WTC11 (cell line): ENCODE data around the gene EDN2. TPM values are rescaled to one million over a fixed set of nuclear protein-coding genes. Genes with fewer than 3 reads are reported as not detected.
A peak's percentile ranks its signal among the peaks of the same experiment; 100 is the strongest.

Source experiments
- ATAC-seq: fragments of 200-7000 bp; cut with Tn5 transposase; 2 replicates; pipeline ENCODE4 v1.10.0; 2021; ENCODE audit warnings: mild to moderate bottlenecking, moderate library complexity
- CTCF ChIA-PET: fragments of 300-600 bp; sonication (Branson Sonifier 250); formaldehyde crosslinking; loops from one replicate; lab custom pipeline; 2021; ENCODE audit warnings: antibody characterized with exemption; lab: Charles Lee
- POLR2A ChIA-PET: fragments of 350-600 bp; sonication (Branson Sonifier 250); formaldehyde crosslinking; loops from one replicate; lab custom pipeline; 2021; ENCODE audit warnings: antibody characterized with exemption; lab: Charles Lee
- DNase-seq: peaks from one replicate; pipeline ENCODE4 v3.0.0; 2021; ENCODE audit warnings: low spot score
- H3K27ac Mint-ChIP-seq: 2 replicates; pipeline ENCODE4 v1.8.0; 2021; ENCODE audit warnings: mixed read lengths
- H3K27me3 Mint-ChIP-seq: 2 replicates; pipeline ENCODE4 v1.8.0; 2021; ENCODE audit warnings: low read depth, mild to moderate bottlenecking, moderate library complexity, mixed read lengths
- H3K36me3 Mint-ChIP-seq: 2 replicates; pipeline ENCODE4 v1.8.0; 2021; ENCODE audit warnings: mixed read lengths
- H3K4me1 Mint-ChIP-seq: 2 replicates; pipeline ENCODE4 v1.8.0; 2022; ENCODE audit warnings: mixed read lengths
- H3K4me3 Mint-ChIP-seq: 2 replicates; pipeline ENCODE4 v1.8.0; 2021; ENCODE audit warnings: mild to moderate bottlenecking, moderate library complexity, mixed read lengths
- H3K9me3 Mint-ChIP-seq: 2 replicates; pipeline ENCODE4 v1.8.0; 2021; ENCODE audit warnings: mixed read lengths
- CBFB ChIP-seq: sonication (generic); formaldehyde crosslinking; IDR thresholded peaks from 2 replicates; pipeline ENCODE4 v1.8.1; 2022; ENCODE audit warnings: mild to moderate bottlenecking, low read depth, missing genetic modification reagents
- GTF2I ChIP-seq: fragments of 250-450 bp; sonication (Bioruptor Pico); conservative IDR thresholded peaks from 2 replicates; pipeline ENCODE4 v1.4.0; 2021; ENCODE audit warnings: mild to moderate bottlenecking
- RELA ChIP-seq: sonication (generic); formaldehyde crosslinking; IDR thresholded peaks from 2 replicates; pipeline ENCODE4 v1.8.1; 2022; ENCODE audit warnings: missing genetic modification reagents, mild to moderate bottlenecking, borderline replicate concordance
- SP1 ChIP-seq: sonication (generic); formaldehyde crosslinking; conservative IDR thresholded peaks from 2 replicates; pipeline ENCODE4 v1.8.1; 2022; ENCODE audit warnings: missing genetic modification reagents
- TP53 ChIP-seq: sonication (generic); formaldehyde crosslinking; IDR thresholded peaks from 2 replicates; pipeline ENCODE4 v1.8.1; 2023; ENCODE audit warnings: mild to moderate bottlenecking, missing genetic modification reagents
- ZMAT4 ChIP-seq: fragments of 250-450 bp; sonication (Bioruptor Pico); IDR thresholded peaks from 2 replicates; pipeline ENCODE4 v1.9.0; 2021; ENCODE audit warnings: mild to moderate bottlenecking
- ZNF138 ChIP-seq: sonication (generic); formaldehyde crosslinking; conservative IDR thresholded peaks from 2 replicates; pipeline ENCODE4 v1.8.1; 2022; ENCODE audit warnings: mild to moderate bottlenecking, moderate library complexity, missing genetic modification reagents
- ZNF263 ChIP-seq: sonication (generic); formaldehyde crosslinking; IDR thresholded peaks from 2 replicates; pipeline ENCODE4 v1.8.1; 2022; ENCODE audit warnings: low read depth, mild to moderate bottlenecking, moderate library complexity, missing genetic modification reagents
- ZSCAN18 ChIP-seq: fragments of 250-450 bp; sonication (Bioruptor Pico); IDR thresholded peaks from 2 replicates; pipeline ENCODE4 v2.1.2; 2022; ENCODE audit warnings: mild to moderate bottlenecking, moderate library complexity
- total RNA-seq: library from RNA; stranded (reverse); gene quantifications from 3 replicates; pipeline ENCODE4 v1.2.3, GENCODE V29; 2021
- TF ChIP-seq, protein P1 (sequence below): sonication (generic); formaldehyde crosslinking; IDR thresholded peaks from 2 replicates; pipeline ENCODE4 v1.8.1; 2022; ENCODE audit warnings: low read depth, missing genetic modification reagents, borderline replicate concordance
- TF ChIP-seq, protein P2 (sequence below): sonication (generic); formaldehyde crosslinking; IDR thresholded peaks from 2 replicates; pipeline ENCODE4 v1.8.0; 2022; ENCODE audit warnings: missing genetic modification reagents
- TF ChIP-seq, protein P3 (sequence below): fragments of 250-450 bp; sonication (Bioruptor Pico); IDR thresholded peaks from 2 replicates; pipeline ENCODE4 v1.8.0; 2021; ENCODE audit warnings: mild to moderate bottlenecking

EDN2 gene
- total RNA-seq, 1 experiment from 2014 or later: 0.33 TPM

GRCh38 chr1:41486371-41487125 lies 2.1 kb upstream of the EDN2 start (continued):
- TF ChIP-seq, protein P1, sequence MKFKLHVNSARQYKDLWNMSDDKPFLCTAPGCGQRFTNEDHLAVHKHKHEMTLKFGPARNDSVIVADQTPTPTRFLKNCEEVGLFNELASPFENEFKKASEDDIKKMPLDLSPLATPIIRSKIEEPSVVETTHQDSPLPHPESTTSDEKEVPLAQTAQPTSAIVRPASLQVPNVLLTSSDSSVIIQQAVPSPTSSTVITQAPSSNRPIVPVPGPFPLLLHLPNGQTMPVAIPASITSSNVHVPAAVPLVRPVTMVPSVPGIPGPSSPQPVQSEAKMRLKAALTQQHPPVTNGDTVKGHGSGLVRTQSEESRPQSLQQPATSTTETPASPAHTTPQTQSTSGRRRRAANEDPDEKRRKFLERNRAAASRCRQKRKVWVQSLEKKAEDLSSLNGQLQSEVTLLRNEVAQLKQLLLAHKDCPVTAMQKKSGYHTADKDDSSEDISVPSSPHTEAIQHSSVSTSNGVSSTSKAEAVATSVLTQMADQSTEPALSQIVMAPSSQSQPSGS (CRISPR knock-in tag): no peak
- no peak for TF ChIP-seq CBFB
- TF ChIP-seq ZNF263 (CRISPR knock-in tag): no peak; the same call in 1 of the 2 replicates
- TF ChIP-seq RELA (CRISPR knock-in tag): no peak
- TF ChIP-seq GTF2I (CRISPR knock-in tag): 0 out of 2 replicates have a peak, but pooled peaks have one; percentile 31

DNA sequence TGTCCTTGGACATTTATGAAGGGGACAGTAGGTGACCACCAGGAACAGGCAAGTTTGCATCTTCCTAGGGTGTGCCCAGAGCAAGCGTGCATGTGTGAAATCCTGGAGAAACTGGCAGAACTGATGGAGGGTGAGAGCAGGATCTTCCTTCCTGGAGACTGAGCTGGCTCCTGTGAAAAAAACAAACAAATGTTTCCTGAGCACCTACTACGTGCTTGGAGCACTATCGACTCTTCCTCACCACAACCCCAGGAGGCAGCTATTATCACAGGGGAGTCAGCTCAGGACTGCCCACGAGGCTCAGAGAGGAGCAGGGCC lies 1.5 kb upstream of the EDN2 start:
- POLR2A ChIA-PET: no interaction called here
- peaks cover 9% of the 10 kb centered on the region for H3K9me3 Mint-ChIP-seq
- peak overlapping the region; percentile 55 for H3K27ac Mint-ChIP-seq
- DNase-seq: no peak
- peak overlapping the region; percentile 21; the same call in 1 of the 2 replicates for H3K4me3 Mint-ChIP-seq
- peaks cover 14% of the 10 kb centered on the region; the same call in 1 of the 2 replicates for H3K27me3 Mint-ChIP-seq
- no peak for ATAC-seq
- CTCF ChIA-PET: interaction anchor here (0.9 to 7.9 kb wide), 6 partner anchors 9 to 62 kb away, joined by 3 to 84 read pairs (median 4); no protein-coding TSS in a partner anchor
- TF ChIP-seq, protein P2, sequence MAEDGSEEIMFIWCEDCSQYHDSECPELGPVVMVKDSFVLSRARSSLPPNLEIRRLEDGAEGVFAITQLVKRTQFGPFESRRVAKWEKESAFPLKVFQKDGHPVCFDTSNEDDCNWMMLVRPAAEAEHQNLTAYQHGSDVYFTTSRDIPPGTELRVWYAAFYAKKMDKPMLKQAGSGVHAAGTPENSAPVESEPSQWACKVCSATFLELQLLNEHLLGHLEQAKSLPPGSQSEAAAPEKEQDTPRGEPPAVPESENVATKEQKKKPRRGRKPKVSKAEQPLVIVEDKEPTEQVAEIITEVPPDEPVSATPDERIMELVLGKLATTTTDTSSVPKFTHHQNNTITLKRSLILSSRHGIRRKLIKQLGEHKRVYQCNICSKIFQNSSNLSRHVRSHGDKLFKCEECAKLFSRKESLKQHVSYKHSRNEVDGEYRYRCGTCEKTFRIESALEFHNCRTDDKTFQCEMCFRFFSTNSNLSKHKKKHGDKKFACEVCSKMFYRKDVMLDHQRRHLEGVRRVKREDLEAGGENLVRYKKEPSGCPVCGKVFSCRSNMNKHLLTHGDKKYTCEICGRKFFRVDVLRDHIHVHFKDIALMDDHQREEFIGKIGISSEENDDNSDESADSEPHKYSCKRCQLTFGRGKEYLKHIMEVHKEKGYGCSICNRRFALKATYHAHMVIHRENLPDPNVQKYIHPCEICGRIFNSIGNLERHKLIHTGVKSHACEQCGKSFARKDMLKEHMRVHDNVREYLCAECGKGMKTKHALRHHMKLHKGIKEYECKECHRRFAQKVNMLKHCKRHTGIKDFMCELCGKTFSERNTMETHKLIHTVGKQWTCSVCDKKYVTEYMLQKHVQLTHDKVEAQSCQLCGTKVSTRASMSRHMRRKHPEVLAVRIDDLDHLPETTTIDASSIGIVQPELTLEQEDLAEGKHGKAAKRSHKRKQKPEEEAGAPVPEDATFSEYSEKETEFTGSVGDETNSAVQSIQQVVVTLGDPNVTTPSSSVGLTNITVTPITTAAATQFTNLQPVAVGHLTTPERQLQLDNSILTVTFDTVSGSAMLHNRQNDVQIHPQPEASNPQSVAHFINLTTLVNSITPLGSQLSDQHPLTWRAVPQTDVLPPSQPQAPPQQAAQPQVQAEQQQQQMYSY: peak; percentile 57
- no peak for TF ChIP-seq ZSCAN18 (CRISPR knock-in tag)
- 0 out of 2 replicates have a peak, but pooled peaks have one; percentile 50 for TF ChIP-seq ZNF263 (CRISPR knock-in tag)
- no peak for TF ChIP-seq TP53 (CRISPR knock-in tag)
- TF ChIP-seq, protein P3, sequence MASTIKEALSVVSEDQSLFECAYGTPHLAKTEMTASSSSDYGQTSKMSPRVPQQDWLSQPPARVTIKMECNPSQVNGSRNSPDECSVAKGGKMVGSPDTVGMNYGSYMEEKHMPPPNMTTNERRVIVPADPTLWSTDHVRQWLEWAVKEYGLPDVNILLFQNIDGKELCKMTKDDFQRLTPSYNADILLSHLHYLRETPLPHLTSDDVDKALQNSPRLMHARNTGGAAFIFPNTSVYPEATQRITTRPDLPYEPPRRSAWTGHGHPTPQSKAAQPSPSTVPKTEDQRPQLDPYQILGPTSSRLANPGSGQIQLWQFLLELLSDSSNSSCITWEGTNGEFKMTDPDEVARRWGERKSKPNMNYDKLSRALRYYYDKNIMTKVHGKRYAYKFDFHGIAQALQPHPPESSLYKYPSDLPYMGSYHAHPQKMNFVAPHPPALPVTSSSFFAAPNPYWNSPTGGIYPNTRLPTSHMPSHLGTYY (CRISPR knock-in tag): no peak
- no peak for TF ChIP-seq ZNF138 (CRISPR knock-in tag)
- no peaks in the 10 kb centered on the region for H3K36me3 Mint-ChIP-seq
- H3K4me1 Mint-ChIP-seq: peaks cover 44% of the 10 kb centered on the region

- no peak overlapping the region for H3K27ac Mint-ChIP-seq
Measured at GRCh38 chr1:41485605-41486004, 1.1 kb upstream of the EDN2 start.

More at GRCh38 chr1:41485605-41486004, 1.1 kb upstream of the EDN2 start:
- ATAC-seq (no peak), DNase-seq (no peak)
- TF ChIP-seq SP1: no peak
- TF ChIP-seq ZMAT4 (CRISPR knock-in tag): no peak
- Mint-ChIP-seq H3K36me3 (no peaks in the 10 kb centered on the region), H3K4me3 (no peak overlapping the region), H3K9me3 (peaks cover 9% of the 10 kb centered on the region), H3K27me3 (peaks cover 14% of the 10 kb centered on the region; the same call in 1 of the 2 replicates), H3K4me1 (peaks cover 44% of the 10 kb centered on the region)
- CTCF ChIA-PET: interaction anchor here (0.9 to 7.9 kb wide), 5 partner anchors 9 to 62 kb away, joined by 3 to 84 read pairs (median 5); no protein-coding TSS in a partner anchor
- POLR2A ChIA-PET: no interaction called here
